ENCODE results near the gene PCBP3.

DNA sequence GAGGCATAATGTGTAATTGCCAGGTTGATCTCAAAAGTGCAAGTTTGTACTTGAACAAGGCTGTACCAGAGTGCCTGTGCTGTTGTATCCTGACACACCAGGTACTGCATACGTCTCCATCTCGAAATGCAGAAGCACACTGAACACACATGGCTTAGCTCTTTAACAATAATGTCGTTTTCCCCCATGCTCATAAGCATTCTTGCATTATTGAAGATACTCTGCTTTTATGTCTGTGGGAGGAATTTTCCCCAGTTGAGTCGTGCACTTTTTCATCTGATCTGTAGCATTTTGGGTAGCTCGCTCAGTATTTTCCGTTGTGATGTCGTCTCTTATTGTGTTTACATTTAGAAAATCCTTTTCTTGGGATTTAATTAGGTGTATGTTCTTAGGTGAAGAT, 98.7 kb downstream of the PCBP3 start:
- TF ChIP-seq, protein P1, sequence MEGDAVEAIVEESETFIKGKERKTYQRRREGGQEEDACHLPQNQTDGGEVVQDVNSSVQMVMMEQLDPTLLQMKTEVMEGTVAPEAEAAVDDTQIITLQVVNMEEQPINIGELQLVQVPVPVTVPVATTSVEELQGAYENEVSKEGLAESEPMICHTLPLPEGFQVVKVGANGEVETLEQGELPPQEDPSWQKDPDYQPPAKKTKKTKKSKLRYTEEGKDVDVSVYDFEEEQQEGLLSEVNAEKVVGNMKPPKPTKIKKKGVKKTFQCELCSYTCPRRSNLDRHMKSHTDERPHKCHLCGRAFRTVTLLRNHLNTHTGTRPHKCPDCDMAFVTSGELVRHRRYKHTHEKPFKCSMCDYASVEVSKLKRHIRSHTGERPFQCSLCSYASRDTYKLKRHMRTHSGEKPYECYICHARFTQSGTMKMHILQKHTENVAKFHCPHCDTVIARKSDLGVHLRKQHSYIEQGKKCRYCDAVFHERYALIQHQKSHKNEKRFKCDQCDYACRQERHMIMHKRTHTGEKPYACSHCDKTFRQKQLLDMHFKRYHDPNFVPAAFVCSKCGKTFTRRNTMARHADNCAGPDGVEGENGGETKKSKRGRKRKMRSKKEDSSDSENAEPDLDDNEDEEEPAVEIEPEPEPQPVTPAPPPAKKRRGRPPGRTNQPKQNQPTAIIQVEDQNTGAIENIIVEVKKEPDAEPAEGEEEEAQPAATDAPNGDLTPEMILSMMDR (IDR thresholded peaks at IDR 0.05; ENCODE audit: extremely low read depth in 1 of 2, insufficient read depth in 1 of 2, low read depth in 1 of 2, low read length in 2 of 2) = no peak
- TF ChIP-seq POLR2AphosphoS5 (IDR thresholded peaks at IDR 0.05; ENCODE audit: insufficient read depth, low read depth, low read length) (no peak), POLR2A (IDR thresholded peaks at IDR 0.05; ENCODE audit: low read depth, low read length) (no peak), FOS (IDR thresholded peaks at IDR 0.05; ENCODE audit: borderline replicate concordance, insufficient read depth, low read length) (no peak), EZH2 (IDR thresholded peaks at IDR 0.05; ENCODE audit: borderline replicate concordance, low read depth, low read length, severe bottlenecking) (no peak)

Data from endothelial cell of umbilical vein (primary cell).